GM12874 (cell line): ENCODE results near the gene ZSCAN9.

Source experiments
- CTCF ChIP-seq: IDR thresholded peaks from 2 replicates; pipeline ENCODE4 v1.5.1; 2011; ENCODE audit warnings: low read depth, mild to moderate bottlenecking, control low read depth, low read length, moderate library complexity; ENCODE audit not compliant: insufficient read depth

ZSCAN9 gene

GRCh38 chr6:28206527-28206926 lies 18.5 kb upstream of the ZSCAN9 start:
- TF ChIP-seq CTCF: no peak

GRCh38 chr6:28206928-28207509 lies 18.1 kb upstream of the ZSCAN9 start:
- no peak for TF ChIP-seq CTCF

- no peak for TF ChIP-seq CTCF
Measured at GRCh38 chr6:28207510-28208110, 17.5 kb upstream of the ZSCAN9 start.

GRCh38 chr6:28208111-28208659 lies 16.9 kb upstream of the ZSCAN9 start:
- no peak for TF ChIP-seq CTCF

GRCh38 chr6:28209753-28210535 lies 15.1 kb upstream of the ZSCAN9 start:
- TF ChIP-seq CTCF: no peak

GRCh38 chr6:28211840-28212509 lies 13.1 kb upstream of the ZSCAN9 start:
- no peak for TF ChIP-seq CTCF
